SH-SY5Y (cell line): ENCODE measurements around the gene MAN1B1.

Experiments used
- GATA2 ChIP-seq: IDR thresholded peaks from 2 replicates; pipeline ENCODE4 v1.6.1; 2011; ENCODE audit warnings: mild to moderate bottlenecking, low read depth, low read length
- GATA3 ChIP-seq: IDR thresholded peaks from 2 replicates; pipeline ENCODE4 v1.6.1; 2011; ENCODE audit warnings: low read depth, mild to moderate bottlenecking, low read length, moderate library complexity

The MAN1B1 gene

DNA sequence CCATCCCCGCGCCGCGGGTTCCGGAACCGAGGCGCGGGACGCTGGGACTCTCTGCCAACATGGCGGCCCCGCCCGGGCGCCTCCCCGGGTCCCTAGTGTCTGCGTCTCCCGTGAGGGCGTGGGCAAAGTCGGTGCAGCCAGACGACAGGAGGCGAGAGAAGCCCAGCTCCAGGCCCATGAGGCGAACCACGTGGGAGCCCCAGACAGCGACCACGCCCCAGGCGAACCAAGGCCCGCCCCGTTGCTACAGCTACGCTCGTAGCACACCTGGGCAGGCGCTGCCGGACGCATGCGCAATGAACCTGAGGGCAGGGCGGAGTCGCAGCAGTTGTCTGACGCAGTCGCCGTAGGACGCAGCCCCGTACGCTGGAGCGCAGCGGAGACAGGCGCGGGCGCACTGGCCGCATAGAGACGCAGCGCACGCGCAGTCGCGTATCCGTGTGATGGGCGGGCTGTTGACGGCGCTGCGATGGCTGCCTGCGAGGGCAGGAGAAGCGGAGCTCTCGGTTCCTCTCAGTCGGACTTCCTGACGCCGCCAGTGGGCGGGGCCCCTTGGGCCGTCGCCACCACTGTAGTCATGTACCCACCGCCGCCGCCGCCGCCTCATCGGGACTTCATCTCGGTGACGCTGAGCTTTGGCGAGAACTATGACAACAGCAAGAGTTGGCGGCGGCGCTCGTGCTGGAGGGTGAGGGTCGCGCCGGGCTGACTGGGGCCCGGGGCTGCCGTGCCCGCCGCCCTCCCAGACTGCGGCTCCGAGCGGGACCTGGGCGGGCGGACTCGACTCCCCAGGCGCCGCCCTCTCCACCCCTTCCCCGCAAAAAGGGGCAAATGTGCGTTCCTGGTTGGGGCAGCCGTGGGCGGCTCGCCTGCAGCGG, at the start of gene MAN1B1:
MAN1B1 (plus strand) TSS at position 455 of the 878 bp plus-strand sequence; CDS start at position 470, 15 bp downstream.
- TF ChIP-seq GATA2 (no peak), GATA3 (no peak)

DNA sequence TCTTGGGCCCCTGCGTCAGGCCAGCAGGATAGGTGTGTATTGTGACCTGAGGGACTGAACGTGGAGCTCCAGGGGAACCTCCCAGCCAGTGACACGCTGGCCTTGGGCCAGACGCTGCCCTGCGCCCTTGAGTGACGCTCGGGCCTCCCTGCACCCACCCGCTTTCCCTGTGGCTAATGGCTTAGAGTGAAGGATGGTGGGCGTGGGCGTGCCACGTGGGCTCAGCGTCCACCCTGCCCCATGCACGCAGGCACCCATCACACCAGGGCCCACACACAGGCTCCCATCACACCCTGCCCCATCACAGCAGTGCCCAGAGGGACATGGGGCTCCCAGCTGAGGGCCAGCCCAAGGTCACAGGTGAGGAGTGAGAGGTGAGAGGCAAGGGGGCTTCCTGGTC, 49.8 kb upstream of the MAN1B1 start:
- TF ChIP-seq GATA3 (no peak), GATA2 (no peak)

DNA sequence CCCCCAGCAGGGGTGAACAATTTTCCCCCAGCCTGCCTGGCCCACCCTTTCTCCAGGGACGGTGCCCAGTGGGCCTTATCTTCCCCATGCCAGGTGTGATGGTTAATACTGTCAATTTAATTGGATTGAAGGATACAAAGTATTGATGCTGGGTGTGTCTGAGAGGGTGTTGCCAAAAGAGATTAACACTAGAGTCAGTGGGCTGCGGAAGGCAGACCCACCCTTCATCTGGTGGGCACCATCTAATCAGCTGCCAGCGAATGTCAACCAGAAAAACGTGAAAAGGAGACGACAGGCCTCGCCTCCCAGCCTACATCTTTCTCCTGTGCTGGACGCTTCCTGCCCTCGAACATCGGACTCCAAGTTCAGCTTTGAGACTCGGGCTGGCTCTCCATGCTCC, 49.3 kb upstream of the MAN1B1 start:
- TF ChIP-seq GATA2: no peak
- no peak for TF ChIP-seq GATA3

DNA sequence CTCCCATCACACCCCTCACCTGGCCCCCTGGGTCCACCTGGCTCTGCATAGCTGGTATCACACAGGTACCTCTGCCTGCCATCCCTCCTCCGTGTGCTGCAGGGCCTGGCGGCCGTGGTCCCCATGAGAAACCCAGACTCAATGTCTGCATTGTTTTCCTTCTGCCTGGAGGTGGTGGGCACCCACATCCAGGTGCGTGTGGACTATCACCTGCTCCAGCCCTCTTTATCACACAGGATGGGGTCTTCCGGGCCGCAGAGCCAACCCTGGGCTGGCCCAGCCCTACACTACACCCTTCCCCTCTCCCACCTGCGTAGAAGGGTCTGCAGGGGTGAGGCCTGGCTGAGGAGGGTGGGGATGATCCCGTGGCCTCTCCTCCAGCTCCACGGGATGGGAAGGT, 47.9 kb upstream of the MAN1B1 start:
- TF ChIP-seq GATA2 (no peak), GATA3 (no peak)

DNA sequence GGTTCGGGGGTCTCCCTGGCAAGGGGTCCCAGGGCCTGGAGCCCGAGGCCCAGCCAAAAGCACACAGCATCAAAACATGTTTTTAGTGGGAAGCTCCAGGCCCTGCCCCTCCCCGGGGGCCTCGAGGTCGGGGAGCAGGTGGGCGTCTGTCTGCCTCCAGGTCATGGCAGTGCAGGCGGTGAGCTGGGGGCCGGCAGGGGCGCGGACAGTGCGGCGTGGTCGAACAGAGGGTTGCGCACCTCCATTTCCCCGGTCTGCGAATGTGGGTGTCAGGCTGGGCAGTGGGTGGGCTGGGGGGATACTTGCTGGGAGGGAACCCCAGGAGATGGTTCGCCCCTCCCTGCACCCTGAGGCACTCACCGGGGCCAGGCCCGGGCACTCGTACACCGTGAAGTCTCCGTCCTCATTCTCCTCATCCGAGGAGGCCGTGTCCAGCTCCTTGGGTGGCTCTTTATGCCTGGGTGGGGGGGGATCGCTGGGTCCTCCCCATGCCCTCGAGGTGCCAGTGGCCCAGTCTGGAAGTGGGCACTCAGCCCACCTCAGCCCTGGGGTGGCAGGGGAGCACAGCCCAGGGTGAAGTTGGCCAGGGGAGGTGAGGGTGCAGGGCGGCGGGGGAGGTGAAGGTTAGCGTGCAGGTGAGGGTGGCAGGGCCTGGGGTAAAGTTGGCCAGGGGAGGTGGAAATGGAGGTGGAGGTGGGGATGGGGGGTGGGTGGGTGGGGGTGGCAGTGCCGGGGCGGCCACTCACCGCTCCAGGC, 47.0 kb upstream of the MAN1B1 start:
- TF ChIP-seq GATA2: no peak
- no peak for TF ChIP-seq GATA3

DNA sequence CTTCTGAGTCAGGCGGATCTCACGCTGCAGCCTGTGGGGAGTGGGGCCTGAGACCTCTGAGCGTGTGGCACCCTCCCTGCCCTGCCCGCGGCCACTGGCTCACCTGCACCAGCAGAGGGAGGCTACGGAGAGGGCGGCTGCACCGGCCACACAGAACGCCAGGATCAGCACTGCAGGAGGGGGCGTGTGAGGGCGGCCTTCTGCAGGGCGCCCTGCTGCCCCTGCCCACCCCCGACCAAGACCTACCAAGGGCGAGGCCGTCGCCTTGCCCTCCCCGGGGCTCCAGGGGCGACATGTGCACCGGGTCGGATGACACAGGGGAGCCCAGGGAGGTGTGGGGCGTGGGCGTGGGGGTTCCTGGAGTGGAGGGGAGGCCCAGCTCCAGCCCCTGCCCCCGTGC, 46.2 kb upstream of the MAN1B1 start:
- TF ChIP-seq GATA2 (no peak), GATA3 (no peak)

DNA sequence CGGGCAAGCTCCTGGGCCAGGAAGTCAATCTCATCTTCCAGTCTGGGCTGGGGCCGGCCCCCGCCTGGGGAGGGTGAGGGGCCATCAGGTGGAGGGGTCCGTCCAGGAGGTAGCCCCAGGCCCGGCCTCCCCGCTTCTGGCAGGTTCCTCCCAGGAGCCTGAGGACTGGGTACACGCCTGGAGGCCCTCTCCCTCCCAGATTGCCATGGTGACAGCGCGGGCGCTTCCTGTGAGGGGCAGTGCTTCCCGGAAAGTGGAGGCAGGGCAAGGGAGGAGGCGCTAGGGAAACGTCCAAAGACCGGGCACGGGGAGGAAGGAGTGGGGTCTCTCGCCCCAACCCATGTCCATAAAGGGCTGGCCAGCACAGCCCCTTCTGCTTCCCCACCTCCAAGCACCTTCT, 45.7 kb upstream of the MAN1B1 start:
- TF ChIP-seq GATA2 (no peak), GATA3 (no peak)

DNA sequence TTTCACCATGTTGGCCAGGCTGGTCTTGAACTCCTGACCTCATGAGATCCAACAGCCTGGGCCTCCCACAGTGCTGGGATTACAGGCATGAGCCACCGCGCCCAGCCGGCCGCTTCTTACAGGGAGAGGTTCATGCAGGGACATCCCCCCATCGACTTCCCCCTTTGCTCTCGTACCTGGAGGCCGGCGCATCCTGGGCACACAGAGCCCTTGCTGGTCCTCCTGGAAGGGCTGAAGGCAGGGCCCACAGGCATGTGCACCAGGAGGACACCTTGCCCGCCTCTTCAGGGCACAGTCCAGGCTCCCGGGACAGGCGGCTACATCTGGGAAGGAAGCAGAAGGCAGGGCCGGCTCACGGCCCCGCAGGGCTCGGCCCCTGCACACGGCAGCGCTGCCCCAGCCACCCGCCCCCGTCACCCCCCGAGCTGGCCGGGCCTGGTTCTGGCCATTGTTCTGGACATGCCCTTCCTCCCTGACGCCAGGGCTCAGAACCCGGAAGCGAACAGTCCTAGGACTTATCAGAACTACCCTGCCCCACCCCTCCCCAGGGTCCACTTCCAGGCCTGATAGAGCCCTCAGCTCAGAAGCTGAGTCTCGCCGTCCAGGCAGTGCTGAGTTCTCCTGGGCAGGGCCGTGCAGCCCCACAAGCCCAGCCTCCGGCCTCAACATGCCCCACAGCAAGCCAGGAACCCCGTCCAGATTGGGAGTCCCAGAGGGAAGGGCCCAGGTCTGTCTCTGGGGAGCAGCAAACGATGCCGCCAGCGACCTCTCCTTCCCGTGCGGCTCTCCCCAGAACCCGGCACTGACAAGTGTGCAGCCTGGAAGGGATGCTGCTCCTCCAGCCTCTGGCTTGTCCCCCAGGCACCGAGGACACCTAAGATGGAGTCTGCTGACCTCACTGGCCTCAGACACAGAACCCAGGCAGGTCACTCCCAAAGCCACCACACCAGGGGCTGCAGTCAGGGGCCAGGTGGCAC, 43.7 kb upstream of the MAN1B1 start:
- TF ChIP-seq GATA3 (no peak), GATA2 (no peak)

DNA sequence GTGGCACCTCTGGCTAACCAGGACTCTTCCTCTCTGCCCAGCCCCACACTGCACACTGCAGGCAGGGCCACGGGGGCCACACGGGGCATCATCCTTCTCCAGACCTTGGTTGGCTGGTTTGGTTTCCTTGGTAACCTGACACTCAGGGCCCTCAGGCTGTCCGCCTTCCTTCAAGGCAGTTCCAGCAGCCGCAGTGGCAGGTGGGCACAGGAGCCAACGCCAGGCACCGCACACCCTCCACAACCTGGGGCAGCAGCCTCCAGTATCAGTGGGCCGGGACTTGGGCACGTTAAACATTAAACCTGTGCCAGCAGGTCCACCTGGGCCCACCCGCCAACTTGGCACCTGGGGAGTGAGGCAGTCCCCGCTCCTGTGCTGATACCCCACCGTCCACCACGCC, 42.7 kb upstream of the MAN1B1 start:
- TF ChIP-seq GATA2: no peak
- TF ChIP-seq GATA3: no peak

DNA sequence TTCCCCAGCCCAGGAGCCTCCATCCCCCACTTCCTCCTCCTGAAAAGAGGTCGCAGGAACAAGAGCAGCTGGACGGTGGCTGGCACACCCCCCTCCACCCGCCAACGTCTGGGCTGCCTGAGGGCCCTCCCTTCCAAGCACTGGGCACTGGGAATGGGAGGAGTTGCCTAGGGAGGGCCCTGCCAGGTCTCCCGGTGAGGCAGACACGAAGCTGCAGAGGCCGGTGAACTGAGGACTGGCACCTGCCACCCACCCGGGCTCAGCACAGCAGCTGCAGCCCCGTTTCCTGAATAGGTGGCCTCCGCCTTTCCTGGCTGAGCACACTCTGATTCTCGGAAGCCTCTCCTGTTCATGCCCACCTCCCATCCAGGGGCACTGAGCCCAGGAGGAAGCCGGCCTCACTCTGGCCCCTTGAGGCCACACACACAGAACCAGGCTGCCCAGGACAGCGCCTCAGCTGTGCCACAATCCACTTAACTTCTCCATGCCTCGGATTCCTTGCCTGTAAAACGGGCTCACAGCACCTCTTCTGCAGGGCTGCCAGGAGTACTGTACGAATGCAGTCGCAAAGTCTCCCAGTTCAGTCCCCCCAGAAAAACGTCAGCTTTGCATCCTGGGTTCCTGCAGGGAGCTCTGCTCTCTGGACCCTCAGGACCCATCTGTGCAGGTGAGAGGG, 42.1 kb upstream of the MAN1B1 start:
- no peak for TF ChIP-seq GATA3
- TF ChIP-seq GATA2: no peak

DNA sequence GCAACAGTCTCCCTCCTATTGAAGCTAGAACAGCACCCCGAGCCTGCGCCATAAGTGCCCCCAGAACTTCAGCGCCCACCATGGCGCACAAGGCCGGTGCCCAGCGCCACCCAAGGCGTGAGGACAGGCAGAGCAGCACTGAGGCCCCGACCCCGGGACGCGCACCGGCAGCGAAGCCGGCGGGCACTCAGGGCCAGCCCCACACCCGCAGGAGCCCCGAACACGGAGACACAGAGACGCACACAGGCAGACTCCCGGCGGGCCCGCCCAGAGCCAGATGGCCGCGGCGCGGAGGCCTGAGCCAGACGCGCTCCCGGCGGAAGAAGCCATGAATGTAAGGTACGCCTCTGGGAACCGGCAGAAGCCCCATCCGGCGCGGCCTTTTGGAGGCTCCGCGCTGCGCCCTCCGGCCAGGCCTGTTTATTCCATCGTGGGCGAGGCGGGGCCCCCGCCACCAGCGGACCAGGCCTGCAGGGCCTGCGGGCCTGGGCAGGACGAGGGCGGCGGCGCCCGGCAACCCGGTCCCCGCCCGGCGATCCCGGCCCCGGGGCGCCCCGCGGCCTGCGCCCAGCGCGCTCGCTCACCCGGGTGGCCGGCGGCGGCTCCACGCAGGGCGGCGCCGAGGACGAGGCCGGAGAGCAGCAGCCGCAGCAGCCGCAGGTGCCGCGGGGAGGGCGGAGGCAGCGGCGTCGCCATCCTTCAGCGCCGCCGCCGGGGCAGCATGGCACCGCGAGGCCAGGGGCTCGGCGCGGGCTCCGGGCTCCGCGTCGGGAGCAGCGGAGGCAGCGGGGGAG, 41.3 kb upstream of the MAN1B1 start:
- TF ChIP-seq GATA3: no peak
- no peak for TF ChIP-seq GATA2

DNA sequence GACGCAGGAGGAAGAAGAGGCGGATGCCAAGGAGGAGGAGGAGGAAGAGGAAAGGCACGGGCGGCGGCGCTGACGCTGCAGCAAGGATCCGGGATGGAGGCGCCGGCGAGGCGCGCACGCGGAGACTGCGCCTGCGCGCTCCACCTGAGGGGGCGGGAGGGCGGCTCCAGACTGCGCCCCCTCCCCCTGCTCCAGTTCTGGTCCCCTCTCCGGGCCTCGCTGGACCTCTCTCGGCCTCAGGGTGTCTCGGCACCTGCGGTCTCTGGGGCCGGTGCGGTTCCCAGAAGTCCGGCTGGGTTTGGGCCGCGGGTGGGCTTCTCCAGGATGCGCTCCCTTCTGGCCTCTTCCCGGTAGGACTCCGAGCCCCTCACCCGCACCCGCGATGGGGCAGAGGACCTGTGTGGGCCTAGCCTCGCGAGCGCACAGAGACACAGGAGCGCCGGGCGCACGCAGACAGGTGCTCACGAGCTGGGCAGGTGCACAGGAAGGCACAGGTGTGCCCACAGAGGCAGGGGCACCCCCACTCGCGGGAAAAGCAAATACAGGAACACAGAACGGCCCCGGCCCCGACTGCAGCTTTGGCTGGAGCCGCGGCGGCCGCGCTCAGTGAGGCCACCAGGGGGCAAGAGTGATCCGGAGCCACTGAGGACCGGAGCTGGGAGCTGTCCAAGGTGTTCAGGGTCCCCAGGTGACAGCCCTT, 40.5 kb upstream of the MAN1B1 start, which contains the start of gene NPDC1:
NPDC1 (minus strand) TSS at position 90 of the 700 bp plus-strand sequence. CDS start 188 bp downstream, outside the sequence.
- TF ChIP-seq GATA2 (no peak), GATA3 (no peak)
